Measurements from ENCODE around the gene SUGP2. TPM values are rescaled to one million over a fixed set of nuclear protein-coding genes. Genes with fewer than 3 reads are reported as not detected.
"Not testable (repeated sequence)": the region's sequence is repeated elsewhere in the genome, so short reads cannot be mapped to it uniquely, and the experiment has no call there.

The SUGP2 gene
- polyA plus RNA-seq, 3 donors = 69.2 to 74.4 (median 71.5) TPM

- DNase-seq (ENCODE audit: low read depth in 3 of 3, low spot score in 2 of 3) = no peak
Observed at GRCh38 chr19:18961767-18962620, 71.3 kb downstream of the SUGP2 start.

- no peak for DNase-seq (ENCODE audit: low read depth in 3 of 3, low spot score in 2 of 3)
Observed at GRCh38 chr19:18960370-18960769, 72.9 kb downstream of the SUGP2 start.

GRCh38 chr19:18955042-18955441 is 78.3 kb downstream of the SUGP2 start:
- no peak for DNase-seq (ENCODE audit: low read depth in 3 of 3, low spot score in 2 of 3)

GRCh38 chr19:18954094-18954493 is 79.2 kb downstream of the SUGP2 start:
- no peak for DNase-seq (ENCODE audit: low read depth in 3 of 3, low spot score in 2 of 3)

DNA sequence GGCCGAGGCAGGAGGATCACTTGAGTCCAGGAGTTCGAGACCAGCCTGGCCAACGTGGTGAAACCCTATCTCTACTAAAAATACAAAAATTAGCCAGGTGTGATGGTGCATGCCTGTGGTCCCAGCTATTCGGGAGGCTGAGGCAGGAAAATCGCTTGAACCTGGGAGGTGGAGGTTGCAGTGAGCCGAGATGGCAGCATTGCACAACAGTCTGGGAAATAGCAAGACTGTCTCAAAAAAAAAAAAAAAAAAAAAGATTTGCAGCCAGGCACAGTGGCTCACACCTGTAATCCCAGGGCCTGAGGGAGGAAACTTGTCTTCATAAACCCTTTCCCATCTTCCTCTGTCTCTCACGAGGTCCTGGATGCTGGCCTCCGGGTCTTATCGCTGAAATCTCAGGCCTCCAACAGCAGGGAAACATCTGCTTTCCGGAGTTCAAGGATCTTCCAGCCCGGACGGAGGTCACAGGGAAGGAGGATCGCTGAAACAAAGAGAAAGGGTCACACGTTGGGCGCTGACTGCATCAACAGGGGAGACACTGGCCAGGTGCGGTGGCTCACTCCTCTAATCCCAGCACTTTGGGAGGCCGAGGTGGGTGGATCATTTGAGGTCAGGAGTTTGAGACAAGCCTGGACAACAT is 80.8 kb downstream of the SUGP2 start:
- DNase-seq (ENCODE audit: low read depth in 3 of 3, low spot score in 2 of 3) = not testable (repeated sequence)

DNA sequence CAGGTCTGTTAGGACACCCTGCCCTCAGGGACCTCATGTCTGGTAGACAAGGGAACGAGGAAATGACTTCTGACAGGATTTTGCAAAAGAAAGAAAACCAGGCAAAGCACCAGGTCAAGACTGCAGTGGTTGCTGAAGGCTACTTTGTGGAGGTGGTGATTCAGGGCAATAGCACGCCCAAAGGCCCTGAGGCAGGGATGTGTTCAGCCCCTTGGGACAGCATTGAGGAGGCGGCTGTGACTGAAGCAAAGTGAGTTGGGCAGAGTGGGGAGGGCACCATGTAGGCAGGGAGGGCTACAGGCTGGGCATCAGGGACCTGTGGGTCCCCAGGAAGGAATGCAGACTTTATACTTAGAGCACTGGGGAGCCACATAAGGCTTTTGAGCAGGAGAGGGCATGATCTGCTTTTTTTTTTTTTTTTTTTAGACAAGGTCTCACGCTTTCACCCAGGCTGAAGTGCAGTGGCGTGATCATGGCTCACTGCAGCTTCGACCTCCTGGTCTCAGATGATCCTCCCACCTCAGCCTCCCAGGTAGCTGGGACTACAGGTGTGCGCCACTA is 81.5 kb downstream of the SUGP2 start:
- DNase-seq (ENCODE audit: low read depth in 3 of 3, low spot score in 2 of 3) = no peak

- DNase-seq (ENCODE audit: low read depth in 3 of 3, low spot score in 2 of 3) = no peak
Observed at GRCh38 chr19:18949858-18950257, 83.5 kb downstream of the SUGP2 start.

- DNase-seq (ENCODE audit: low read depth in 3 of 3, low spot score in 2 of 3) = no peak
Observed at GRCh38 chr19:18948976-18949356, 84.4 kb downstream of the SUGP2 start.

DNA sequence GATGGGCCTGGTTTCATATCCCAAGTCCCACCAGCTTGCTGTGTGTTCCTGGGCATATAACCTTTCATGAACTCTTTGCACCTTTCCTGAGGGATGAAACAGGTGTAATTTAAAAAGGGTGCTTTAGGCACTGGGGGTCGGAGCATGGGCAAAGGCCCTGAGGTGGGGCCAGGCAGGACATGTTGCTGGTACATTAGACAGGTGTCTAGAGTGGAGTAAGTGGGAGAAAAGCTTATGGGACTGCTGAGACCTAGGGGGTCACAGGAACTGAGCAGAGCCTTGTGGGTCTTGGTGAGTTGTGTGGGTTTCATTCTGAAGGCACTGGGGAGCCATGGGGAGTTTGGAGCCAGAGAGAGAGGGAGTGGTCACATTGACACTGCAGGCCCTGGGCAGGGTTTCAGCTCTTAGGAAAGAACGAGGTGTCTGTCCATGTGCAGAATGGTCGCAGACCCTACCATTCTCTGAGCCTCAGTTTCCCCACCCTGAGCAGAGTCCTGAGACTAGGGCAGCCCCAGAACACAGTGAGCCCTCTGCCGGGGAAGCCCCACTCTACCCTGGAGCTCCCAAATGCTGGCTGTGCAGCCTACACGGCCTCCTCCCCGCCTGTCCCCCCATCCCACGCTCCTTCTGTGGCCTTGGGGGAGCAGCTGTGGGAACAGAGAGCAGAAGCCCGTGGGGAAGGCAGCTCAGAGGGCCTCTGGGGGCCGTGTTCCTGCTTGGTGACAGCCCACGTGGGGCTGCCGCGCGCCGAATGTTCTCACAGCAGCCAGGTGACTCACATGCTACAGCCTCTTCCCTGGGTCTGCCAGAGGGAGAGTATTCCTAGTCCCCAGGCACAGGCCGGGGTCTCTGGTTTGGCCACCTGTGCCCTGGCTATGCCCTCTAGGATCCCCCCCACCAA is 85.0 kb downstream of the SUGP2 start:
- no peak for DNase-seq (ENCODE audit: low read depth in 3 of 3, low spot score in 2 of 3)

- DNase-seq (ENCODE audit: low read depth in 3 of 3, low spot score in 2 of 3) = no peak
Observed at GRCh38 chr19:18946918-18947317, 86.4 kb downstream of the SUGP2 start.

DNA sequence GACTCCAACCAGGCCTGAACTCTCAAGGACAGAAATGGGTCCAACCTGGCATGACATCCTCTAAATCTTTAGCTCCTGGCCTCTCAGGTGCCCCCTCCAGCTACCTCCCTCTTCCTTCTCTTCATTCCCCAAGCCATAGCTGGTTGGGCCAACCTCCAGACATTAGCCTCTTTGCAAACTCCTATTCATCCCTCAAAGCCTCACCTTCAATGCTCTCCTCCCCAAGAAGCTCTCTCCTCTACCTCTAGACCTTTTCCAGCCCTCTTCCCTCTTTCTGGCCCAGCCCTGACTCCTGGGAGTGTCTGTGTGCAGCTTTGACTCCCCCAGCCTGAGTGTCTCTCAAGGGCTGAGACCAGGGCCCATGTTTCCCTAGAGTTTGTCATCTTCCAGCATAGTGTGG is 87.0 kb downstream of the SUGP2 start:
- no peak for DNase-seq (ENCODE audit: low read depth in 3 of 3, low spot score in 2 of 3)

DNA sequence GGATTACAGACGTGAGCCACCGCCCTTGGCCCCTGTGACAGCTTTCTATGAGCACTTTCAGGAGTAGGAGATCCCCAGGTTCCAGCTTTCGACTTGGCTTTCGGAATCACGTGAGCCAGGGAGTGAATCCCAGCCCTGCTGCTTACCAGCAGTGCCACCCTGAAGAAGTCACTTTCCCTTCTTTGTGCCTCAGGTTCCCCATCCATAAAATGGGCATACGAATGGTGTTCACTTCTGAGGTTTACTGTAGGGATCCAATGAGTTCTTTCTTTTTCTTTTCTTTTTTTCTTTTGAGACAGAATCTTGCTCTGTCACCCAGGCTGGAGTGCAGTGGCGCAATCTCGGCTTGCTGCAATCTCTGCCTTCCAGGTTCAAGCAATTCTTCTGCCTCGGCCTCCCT is 88.0 kb downstream of the SUGP2 start:
- DNase-seq (ENCODE audit: low read depth in 3 of 3, low spot score in 2 of 3) = no peak

- no peak for DNase-seq (ENCODE audit: low read depth in 3 of 3, low spot score in 2 of 3)
Observed at GRCh38 chr19:18943465-18943864, 89.9 kb downstream of the SUGP2 start.

- DNase-seq (ENCODE audit: low read depth in 3 of 3, low spot score in 2 of 3) = no peak
Observed at GRCh38 chr19:18942692-18943091, 90.6 kb downstream of the SUGP2 start.

DNA sequence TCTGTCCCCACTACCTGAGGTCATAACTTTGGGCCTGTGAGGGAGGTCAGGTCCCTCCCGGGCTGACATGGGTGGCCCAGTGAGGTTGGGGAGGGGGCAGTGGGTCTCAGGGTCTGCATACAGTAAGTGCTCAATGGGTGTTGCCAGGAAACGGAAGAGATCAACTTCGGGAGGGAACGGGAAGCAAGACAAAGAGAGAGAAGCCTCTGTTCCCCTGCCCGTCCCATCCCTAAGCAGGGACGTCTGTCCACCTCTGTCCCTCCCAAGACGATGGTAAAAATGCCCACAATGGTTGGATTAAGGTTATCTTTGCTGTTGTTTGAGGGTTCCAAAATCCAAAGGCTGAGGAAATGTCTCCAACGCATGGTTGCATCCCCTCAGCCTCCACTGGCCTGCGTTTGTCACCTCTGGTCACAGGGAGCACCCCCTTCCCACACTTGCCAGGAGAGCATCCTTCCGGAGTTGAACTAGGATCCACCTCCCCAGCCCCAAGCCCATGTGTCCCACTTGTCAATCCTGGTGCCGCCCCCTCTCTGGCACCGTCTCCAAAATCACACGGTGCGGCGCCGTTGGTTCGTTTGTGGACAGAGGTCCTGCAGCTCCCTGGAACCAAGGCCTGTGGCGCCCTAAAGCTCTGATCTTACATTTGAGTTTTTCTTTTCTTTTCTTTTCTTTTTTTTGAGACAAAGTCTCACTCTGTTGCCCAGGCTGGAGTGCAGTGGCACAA is 91.5 kb downstream of the SUGP2 start:
- no peak for DNase-seq (ENCODE audit: low read depth in 3 of 3, low spot score in 2 of 3)

Other genes starting within 250 kb of the SUGP2 start
- gene COMP, start 242.2 kb downstream of the SUGP2 start, polyA plus RNA-seq (ENCODE audit: insufficient read length in 3 of 3) = under 1 TPM; 0.04 to 0.10 (median 0.07) TPM
- 10 to 100 TPM; 44.7 to 56.8 (median 48.2) TPM for gene UPF1, start 201.6 kb downstream of the SUGP2 start, polyA plus RNA-seq (ENCODE audit: insufficient read length in 3 of 3)
- gene CERS1, start 137.4 kb downstream of the SUGP2 start, polyA plus RNA-seq (ENCODE audit: insufficient read length in 3 of 3) = 1 to 10 TPM; 5.1 to 5.6 (median 5.2) TPM
- gene COPE, start 114.1 kb downstream of the SUGP2 start, polyA plus RNA-seq (ENCODE audit: insufficient read length in 3 of 3) = 100 to 1,000 TPM in 2 of 3 donors, 10 to 100 TPM in 1; 91.0 to 108 (median 106) TPM
- gene DDX49, start 113.8 kb downstream of the SUGP2 start, polyA plus RNA-seq (ENCODE audit: insufficient read length in 3 of 3) = 10 to 100 TPM; 47.8 to 51.2 (median 48.2) TPM
- 10 to 100 TPM; 46.4 to 50.4 (median 48.2) TPM for gene HOMER3, start 92.3 kb downstream of the SUGP2 start, polyA plus RNA-seq (ENCODE audit: insufficient read length in 3 of 3)
- gene ARMC6, start 86 bp upstream of the SUGP2 start, polyA plus RNA-seq (ENCODE audit: insufficient read length in 3 of 3) = 10 to 100 TPM; 32.4 to 36.8 (median 34.9) TPM
- gene SLC25A42, start 30.5 kb upstream of the SUGP2 start, polyA plus RNA-seq (ENCODE audit: insufficient read length in 3 of 3) = 10 to 100 TPM; 13.0 to 19.2 (median 16.2) TPM
- gene TMEM161A, start 105.0 kb upstream of the SUGP2 start, polyA plus RNA-seq (ENCODE audit: insufficient read length in 3 of 3) = 10 to 100 TPM; 25.7 to 29.2 (median 28.6) TPM
- 1 to 10 TPM; 1.0 to 1.1 (median 1.1) TPM for gene MEF2B, start 136.7 kb upstream of the SUGP2 start, polyA plus RNA-seq (ENCODE audit: insufficient read length in 3 of 3)
- 10 to 100 TPM; 13.1 to 14.9 (median 13.2) TPM for gene BORCS8, start 158.6 kb upstream of the SUGP2 start, polyA plus RNA-seq (ENCODE audit: insufficient read length in 3 of 3)
- 10 to 100 TPM; 51.7 to 68.5 (median 57.1) TPM for gene RFXANK, start 158.7 kb upstream of the SUGP2 start, polyA plus RNA-seq (ENCODE audit: insufficient read length in 3 of 3)
- gene NR2C2AP, start 169.9 kb upstream of the SUGP2 start, polyA plus RNA-seq (ENCODE audit: insufficient read length in 3 of 3) = 10 to 100 TPM; 13.6 to 14.8 (median 13.8) TPM
- gene NCAN, start 178.4 kb upstream of the SUGP2 start, polyA plus RNA-seq (ENCODE audit: insufficient read length in 3 of 3) = under 1 TPM; 0.01 to 0.07 (median 0.03) TPM
- 1 to 10 TPM; 2.1 to 2.8 (median 2.4) TPM for gene TM6SF2, start 239.8 kb upstream of the SUGP2 start, polyA plus RNA-seq (ENCODE audit: insufficient read length in 3 of 3)

Measured in right renal cortex interstitium (tissue), 3 donors.